ENCODE data around the gene NEK10. TPM values are rescaled to one million over a fixed set of nuclear protein-coding genes. Genes with fewer than 3 reads are reported as not detected.

NEK10 gene
- polyA plus RNA-seq, 1 donor, result 4.6 TPM

- DNase-seq (ENCODE audit: low read depth), result no peak
Observed at GRCh38 chr3:27176256-27176655, 192.9 kb downstream of the NEK10 start.

DNA sequence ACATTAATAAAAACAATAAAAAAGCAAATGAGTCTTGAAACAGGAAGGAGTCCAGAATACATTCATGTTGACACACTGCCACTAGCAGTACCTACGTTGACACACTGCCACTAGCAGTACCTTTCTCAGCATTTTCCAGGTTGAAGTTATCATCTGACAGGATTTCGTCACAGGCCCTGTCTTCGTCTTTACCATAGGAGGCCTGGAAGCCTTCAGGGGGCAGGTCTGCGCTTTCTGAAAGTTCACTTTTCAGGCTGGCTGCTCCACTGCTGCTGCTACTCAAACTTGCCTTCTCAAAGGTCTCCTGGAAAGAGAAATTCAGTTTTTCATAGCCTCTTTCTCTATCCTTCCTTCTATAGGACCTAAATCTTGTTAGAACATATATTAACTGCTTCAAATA is 194.7 kb downstream of the NEK10 start:
- DNase-seq (ENCODE audit: low read depth), result no peak

GRCh38 chr3:27171113-27171512 is 198.1 kb downstream of the NEK10 start:
- DNase-seq (ENCODE audit: low read depth), result no peak

- DNase-seq (ENCODE audit: low read depth), result no peak
Observed at GRCh38 chr3:27166888-27167287, 202.3 kb downstream of the NEK10 start.

DNA sequence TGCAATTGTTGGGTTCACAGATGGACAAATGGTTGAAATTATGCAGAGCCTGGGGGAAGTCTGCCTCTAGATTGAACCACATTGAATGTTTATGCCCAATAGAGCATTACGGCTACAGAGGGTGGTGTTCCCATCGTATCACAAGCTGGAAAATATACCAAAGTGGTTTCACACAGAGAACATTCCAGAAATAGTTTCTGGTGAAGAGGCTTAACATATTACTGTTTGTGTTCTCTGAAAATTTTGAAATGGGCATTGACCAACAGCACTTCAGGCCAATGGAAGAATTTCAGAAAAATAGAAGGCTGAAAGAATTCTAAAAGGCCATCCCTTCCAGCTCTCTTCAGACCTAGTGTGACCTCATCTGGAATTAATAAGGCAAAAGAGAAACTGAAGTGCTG is 203.9 kb downstream of the NEK10 start:
- peak; percentile 8 for DNase-seq (ENCODE audit: low read depth)

- DNase-seq (ENCODE audit: low read depth), result no peak
Observed at GRCh38 chr3:27160779-27161287, 208.3 kb downstream of the NEK10 start.

DNA sequence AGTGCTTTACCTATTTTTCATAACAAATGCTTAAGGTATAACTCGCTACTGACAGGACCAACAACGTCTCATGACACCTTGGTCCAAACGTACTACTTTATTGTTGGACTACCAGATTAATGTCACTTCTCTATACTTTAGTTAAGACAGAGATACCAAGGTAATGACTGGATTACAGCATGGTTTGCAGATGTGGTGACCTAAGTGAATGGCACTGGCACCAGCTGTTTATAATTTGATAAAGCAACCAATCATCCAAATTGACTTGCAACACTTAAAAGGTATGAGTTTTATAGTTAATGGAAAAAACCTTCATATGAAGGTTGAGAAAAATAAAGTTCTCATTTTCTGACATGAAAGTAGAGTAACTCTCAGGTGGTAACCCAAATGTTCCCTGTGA is 209.0 kb downstream of the NEK10 start:
- DNase-seq (ENCODE audit: low read depth), result no peak

DNA sequence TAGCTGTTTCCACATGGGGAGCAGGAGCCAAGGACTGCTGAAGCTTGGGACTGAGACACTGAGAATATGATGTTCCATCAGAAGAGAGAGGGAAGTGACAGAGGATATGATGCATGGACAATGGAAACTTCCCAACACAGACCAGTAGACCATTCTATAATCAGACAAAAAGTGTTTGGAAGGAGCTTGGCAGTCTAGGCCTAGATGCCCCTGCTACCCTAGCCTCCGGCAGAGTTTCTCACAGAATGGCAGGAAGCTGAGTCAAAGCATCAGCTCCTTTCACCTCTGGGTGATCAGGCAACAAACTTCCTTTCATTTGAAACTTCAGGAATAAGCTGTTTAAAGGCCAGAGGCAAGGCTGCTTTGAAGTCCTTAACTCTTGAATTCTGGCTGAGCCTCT is 222.0 kb downstream of the NEK10 start:
- DNase-seq (ENCODE audit: low read depth), result no peak

DNA sequence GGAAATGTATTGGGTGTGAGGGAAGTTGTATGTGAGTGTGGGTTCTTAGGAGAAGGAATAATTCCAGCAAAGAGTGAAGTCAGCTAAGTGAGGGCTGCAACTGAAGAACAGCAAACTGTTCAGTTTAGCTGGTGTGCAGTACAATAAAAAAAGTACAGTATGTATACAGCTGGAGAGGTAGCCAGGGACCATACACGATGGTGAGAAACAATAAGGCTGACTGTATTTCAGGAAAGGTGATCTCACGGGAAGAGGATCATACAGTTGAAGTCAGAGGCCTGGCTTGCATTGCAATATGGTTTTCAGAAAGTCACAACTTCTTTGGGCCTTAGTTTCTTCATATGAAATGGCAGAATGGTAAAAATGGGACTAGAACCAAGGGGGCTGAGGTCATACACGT is 222.4 kb downstream of the NEK10 start:
- DNase-seq (ENCODE audit: low read depth), result no peak

DNA sequence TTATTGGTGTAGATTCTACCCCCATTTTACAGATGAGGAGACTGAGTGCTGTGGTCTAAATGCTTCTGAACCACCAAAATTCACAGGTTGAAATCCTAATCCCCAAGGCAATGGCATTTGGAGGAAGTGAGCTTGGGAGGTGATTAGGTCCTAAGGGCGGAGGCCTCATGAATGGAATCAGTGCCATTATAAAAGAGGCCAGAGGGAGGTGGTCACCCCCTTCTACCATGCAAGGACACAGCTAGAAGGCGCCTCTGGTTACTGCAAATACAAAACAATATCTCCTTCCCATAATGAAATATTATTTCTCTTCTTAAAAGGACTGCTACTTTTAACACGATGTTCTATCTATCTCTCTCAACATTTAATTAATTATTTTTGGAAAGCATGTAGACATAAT is 223.5 kb downstream of the NEK10 start:
- DNase-seq (ENCODE audit: low read depth), result no peak

DNA sequence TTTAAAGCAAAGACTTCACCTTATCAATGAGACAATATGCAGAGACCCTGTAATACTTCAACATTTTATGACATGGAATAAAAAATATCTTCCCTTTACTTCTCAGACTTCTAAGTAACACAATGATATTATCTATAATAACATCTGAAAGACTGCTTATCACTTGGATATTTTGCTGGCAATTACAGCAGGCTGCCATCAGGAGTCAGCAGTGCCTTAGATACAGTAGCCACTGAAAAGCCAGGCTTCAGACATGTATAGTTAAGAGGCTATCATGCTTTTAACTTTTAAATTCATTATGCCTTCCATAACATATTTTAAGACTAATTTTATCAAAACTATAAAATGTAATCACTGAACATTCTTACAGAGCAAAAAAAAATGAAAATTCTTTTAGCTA is 227.5 kb downstream of the NEK10 start:
- no peak for DNase-seq (ENCODE audit: low read depth)

GRCh38 chr3:27138562-27138961 is 230.6 kb downstream of the NEK10 start:
- no peak for DNase-seq (ENCODE audit: low read depth)

- no peak for DNase-seq (ENCODE audit: low read depth)
Observed at GRCh38 chr3:27138005-27138404, 231.2 kb downstream of the NEK10 start.

GRCh38 chr3:27134171-27134796 is 234.9 kb downstream of the NEK10 start:
- peak; percentile 19 for DNase-seq (ENCODE audit: low read depth)

GRCh38 chr3:27133060-27133459 is 236.1 kb downstream of the NEK10 start:
- no peak for DNase-seq (ENCODE audit: low read depth)

- no peak for DNase-seq (ENCODE audit: low read depth)
Observed at GRCh38 chr3:27130796-27131195, 238.4 kb downstream of the NEK10 start.

GRCh38 chr3:27127879-27128278 is 241.3 kb downstream of the NEK10 start:
- DNase-seq (ENCODE audit: low read depth), result no peak

- DNase-seq (ENCODE audit: low read depth), result no peak
Observed at GRCh38 chr3:27127195-27127594, 242.0 kb downstream of the NEK10 start.

DNA sequence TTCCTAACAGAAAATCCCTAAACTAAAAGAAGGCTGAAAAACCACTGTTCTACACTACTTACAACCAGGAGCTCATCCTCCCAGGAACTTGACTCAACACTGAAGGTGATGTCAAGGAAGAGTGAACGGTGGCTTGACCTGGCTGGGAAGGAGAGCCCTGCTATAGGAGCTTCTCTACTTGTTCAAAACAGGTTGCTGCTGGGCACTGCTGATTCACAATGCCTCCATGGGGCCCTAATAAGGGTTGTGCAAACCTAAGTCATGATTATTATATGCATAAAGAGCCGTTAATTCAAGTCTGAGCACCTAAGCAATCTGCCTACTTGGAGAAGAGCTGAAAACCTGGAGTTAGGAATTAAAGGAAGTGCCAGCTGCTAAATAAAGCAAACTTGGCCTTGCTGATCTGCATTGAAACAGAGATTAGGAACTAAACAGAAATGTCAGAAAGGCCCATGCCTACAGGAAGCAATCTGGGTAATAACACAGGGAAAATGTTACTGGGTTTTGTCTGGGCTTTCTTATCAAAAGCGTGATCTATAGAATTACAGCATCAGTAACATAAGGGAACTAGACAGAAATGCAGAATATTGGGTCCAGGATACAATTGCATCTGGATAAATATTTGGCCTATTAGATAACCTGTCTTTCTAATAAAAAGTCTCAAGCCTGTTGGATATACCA is 243.2 kb downstream of the NEK10 start:
- DNase-seq (ENCODE audit: low read depth), result no peak

DNA sequence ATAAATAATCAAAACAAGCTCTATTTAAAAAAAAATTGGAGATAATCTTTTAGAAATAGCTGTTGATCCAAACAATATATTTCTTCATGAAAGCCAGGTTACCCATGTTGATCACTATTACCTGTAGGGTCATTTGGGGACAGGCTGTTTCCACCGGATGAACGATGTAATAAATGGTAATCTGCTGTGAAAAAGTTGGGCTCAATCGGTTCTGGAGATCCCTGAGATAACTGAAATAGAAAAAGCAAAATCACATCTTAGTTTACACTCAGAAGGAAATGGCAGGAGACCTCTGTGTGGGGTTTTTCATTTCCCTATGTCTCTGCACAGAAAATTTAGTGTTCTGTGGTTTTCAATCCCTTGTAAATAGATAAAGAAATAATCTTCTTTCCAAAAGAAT is 249.5 kb downstream of the NEK10 start:
- DNase-seq (ENCODE audit: low read depth), result no peak

GRCh38 chr3:27115352-27115751 is 253.8 kb downstream of the NEK10 start:
- DNase-seq (ENCODE audit: low read depth), result no peak

DNA sequence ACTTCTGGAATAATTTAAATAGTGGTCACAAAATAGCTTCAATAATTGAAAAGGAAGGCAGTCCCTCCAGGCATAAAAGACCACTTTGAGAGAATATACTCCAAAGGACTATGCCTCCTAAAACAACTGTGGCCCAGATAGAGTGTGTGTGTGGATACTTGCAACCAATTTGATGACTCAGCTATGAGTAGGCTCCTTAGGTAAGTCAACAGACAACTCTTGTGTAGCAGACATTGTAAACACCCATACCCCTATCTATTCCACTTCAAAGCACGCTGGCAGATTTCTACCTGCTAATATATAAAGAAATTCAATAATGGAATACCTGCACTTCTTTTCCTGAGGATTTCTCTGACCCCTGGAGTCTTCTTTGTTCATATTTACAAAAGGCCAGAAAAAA is 254.5 kb downstream of the NEK10 start:
- DNase-seq (ENCODE audit: low read depth), result no peak

- DNase-seq (ENCODE audit: low read depth), result no peak
Observed at GRCh38 chr3:27114129-27114528, 255.1 kb downstream of the NEK10 start.

- no peak for DNase-seq (ENCODE audit: low read depth)
Observed at GRCh38 chr3:27110020-27110419, 259.2 kb downstream of the NEK10 start.
